COLO668 (cell line): ENCODE measurements around the gene HTRA3.

Experiments
- DNase-seq: peaks from one replicate; lab custom pipeline; 2025; ENCODE audit not compliant: unreplicated experiment; lab: John Stamatoyannopoulos, UW

The HTRA3 gene

GRCh38 chr4:8352368-8353157 lies 83.0 kb downstream of the HTRA3 start:
- no peak for DNase-seq

GRCh38 chr4:8353158-8353669 lies 83.7 kb downstream of the HTRA3 start:
- no peak for DNase-seq

- no peak for DNase-seq
Observed at GRCh38 chr4:8353912-8354453, 84.4 kb downstream of the HTRA3 start.

GRCh38 chr4:8355306-8355705 lies 85.8 kb downstream of the HTRA3 start:
- no peak for DNase-seq

- DNase-seq, result no peak
Observed at GRCh38 chr4:8355864-8356565, 86.5 kb downstream of the HTRA3 start.
